Fibroblast of skin of scalp (primary cell): ENCODE measurements around the gene CLGN. TPM values are rescaled to one million over a fixed set of nuclear protein-coding genes. Genes with fewer than 3 reads are reported as not detected.
"Not testable (repeated sequence)": the region's sequence is repeated elsewhere in the genome, so short reads cannot be mapped to it uniquely, and the experiment has no call there.

ENCODE experiments used
- DNase-seq: peaks from one replicate; pipeline ENCODE4 v3.0.0-alpha.2; 2013
- polyA plus RNA-seq, 2 experiments: library from polyadenylated mRNA; unstranded; fragments of 120-200 nt; gene quantifications; one replicate each; pipeline ENCODE4 v1.2.1, GENCODE V29; 2013; ENCODE audit not compliant: insufficient read length in 2 of 2

The CLGN gene, protein sequence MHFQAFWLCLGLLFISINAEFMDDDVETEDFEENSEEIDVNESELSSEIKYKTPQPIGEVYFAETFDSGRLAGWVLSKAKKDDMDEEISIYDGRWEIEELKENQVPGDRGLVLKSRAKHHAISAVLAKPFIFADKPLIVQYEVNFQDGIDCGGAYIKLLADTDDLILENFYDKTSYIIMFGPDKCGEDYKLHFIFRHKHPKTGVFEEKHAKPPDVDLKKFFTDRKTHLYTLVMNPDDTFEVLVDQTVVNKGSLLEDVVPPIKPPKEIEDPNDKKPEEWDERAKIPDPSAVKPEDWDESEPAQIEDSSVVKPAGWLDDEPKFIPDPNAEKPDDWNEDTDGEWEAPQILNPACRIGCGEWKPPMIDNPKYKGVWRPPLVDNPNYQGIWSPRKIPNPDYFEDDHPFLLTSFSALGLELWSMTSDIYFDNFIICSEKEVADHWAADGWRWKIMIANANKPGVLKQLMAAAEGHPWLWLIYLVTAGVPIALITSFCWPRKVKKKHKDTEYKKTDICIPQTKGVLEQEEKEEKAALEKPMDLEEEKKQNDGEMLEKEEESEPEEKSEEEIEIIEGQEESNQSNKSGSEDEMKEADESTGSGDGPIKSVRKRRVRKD
- polyA plus RNA-seq (2013, experiment 1 of 2; ENCODE audit: insufficient read length): 0.39 TPM
- 0.44 TPM for polyA plus RNA-seq (2013, experiment 2 of 2; ENCODE audit: insufficient read length)

DNA sequence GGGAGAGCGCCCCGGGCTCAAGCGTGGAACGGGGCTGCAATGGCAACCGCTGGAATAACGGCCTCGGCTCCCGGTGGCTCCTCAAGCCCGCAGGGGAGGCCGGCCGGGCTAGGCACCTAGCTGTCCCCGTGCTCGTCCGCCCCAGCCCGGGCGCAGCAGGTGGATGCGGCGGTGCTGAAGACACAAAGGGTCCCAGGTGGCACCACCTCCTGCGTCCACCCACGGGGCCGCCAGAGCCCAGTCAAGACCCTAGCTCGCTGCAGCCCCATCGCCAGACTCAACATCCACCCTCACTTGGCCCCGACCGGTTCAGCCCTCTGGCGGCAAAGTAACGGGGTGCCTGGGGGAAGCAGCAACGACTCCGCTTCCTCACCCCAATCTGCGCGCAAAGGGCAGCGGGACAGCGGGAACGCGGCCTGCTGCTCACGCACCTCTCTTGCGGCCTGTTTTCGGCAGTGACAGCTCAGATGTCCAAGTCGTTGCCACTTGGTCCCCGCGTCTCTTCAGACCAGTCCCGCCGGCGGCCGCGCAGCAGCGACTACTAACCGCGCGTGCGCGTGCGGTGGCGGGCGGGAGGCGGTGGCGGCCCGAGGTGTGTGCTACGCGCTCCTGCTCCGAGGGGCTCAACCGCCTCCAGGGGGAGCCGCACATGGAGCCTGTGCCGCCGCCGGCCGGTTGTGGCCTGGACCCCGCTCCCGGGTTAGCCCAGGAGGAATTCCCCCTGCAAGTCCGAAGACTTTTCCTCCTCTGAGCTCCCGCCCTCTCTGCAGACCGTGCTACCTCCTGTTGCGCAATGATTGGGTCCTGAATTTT is at the start of gene CLGN:
Gene CLGN, minus strand, starts transcription at position 543 of the 813 bp plus-strand sequence. CDS start 14,570 bp downstream, outside the sequence.
- DNase-seq: peak; percentile 56

DNA sequence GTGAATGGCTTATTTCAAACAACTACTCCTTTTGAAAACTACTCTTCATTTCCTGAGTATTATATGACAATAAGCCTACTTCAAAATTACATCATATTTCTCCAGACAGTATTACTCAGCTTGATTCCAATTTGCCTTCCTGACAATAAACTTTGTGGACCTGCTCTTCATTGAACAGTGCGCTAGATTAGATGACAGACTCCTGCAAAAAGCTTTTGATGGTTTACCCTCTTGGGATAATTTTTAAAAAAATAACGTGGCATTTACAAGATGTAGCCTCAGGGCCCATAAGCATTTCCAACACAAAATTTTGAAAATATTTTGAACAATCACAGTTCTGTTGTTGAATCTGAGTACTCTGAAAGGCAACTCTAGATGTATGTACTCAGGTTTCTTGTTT is 44.7 kb upstream of the CLGN start:
- no peak for DNase-seq

DNA sequence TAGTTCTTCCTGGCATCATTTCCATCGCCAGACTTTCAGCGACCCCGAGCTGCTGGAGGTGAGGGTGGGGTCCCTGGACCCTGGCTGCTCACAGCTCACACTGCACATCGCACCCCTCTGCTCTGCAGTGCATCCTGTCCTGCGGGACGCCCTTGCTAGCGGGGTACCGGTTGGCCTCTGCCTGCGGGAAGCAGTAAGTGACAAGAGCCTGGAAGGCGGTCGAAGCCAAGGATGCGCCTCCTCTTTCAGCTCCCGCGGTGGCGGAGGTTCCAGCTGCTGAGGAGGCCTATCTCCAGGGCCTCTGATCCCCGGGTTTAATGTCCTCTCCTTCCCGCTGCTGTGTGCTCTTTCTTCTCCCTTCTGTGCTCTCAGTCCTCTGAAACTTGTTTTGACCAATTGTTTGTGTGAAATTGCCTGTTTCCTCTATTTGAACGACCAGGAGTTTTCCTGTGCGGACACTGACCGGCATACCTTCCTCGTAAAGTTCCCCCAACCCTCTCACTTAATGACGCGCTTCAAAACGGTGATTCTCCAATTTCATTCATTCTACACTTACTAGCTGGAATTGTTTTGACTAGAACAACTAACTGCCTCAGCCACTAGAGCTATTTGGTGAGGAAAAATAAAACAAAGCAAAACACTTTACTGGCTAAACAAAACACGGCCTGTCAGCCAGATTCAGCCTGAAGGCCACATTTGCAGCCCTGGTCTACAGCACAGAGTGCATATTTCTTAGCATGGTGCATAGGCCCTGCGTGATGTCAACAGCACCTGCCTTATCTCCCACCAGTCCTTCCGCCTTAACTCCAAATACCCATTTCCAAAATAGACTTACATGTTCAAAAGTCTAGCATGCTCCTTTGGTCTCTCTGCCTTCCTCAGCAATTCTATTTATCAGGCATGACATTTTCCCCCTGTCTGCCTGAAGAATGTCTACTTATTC is 42.6 kb upstream of the CLGN start:
- no peak for DNase-seq

DNA sequence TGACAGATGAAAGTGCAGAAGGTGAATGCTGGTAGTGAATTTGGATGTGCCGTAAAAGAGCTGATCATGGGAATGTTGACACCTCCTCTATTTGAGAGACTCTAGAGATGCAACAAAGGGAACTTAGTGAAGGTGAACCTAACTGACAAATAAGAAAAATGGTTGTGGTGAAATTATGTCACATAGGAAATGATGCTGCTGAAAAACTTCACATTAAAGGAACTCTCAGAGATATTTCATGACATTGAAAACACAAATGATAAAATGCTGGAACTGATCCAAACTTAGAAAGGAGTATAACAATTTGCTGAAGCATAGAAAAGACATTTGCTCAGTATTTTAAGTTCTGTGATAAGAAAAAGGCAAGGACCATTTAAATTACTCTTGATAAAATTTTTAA is 38.7 kb upstream of the CLGN start:
- DNase-seq: no peak

DNA sequence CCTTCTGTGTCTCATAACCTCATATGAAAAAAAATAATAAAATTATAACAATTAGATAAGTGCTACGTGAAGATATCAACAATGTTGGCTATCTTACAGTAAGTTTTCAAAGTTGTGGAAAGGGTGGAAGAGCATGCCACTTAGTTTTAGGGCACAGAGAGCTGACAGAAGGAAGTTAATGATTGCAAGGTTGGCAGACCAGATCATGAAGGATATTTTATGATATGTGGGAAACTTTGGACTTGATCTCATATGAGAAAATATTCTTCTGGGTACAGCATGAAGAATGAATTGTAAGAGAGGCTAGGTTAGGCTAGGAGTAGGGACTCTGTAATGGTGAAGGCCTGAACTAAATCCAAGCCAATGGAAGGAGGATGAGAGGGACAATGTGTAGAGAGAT is 36.2 kb upstream of the CLGN start:
- DNase-seq: no peak

DNA sequence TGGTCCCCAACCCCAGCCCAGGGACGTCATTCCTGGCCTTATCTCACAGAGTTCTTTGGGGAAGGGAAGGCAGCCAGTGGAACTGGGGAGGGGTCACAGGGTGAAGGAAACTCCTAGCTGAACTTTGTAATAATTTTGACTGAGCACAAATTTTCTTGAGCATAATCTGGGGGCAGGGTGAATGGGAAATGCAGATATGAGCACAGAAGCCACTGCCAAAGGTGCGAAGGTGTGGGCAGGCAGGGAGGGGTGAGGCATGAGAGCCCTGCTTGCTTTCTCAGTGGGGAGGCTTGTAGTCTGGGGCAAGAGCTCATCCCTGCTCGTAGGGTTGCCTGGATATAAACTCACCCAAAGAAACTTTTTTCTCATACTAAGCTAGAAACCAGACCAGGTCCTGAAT is 35.7 kb upstream of the CLGN start:
- DNase-seq: no peak

DNA sequence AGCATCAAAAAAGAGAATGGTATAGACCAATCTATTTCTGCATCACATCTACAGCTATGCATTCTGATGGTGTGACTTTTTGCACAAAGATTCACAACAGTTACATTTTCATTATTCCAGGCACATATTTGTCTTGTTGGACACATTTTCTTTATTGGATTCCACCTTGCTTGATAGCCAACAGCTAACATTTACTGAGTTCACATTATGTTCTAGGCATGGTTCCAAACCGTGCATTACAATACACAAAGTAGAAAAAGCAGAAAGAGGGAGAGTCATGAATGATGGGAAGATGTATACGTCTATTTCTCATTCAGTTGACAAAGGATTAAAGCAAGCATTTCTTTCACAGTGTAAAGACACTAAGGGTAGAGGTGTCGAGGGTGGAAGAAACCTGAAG is 22.9 kb upstream of the CLGN start:
- DNase-seq: no peak

DNA sequence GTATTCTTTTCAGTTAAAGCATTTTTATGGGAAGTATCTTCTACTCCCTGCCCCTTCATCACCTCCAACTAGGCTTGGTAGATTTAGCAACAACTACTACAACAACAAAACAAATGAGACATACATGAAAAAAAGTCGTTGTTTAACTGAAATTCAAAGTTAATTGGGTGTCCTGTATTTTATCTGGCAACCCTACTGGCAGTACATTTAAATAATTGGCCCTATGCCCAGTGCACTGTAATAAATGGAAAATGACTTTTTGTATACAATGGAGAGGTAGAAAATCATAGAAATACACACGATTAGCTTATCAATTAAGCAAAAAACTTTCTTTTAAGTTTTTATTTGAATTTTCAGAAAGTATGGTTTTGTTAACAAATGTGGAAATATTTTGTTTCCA is 21.4 kb upstream of the CLGN start:
- no peak for DNase-seq

DNA sequence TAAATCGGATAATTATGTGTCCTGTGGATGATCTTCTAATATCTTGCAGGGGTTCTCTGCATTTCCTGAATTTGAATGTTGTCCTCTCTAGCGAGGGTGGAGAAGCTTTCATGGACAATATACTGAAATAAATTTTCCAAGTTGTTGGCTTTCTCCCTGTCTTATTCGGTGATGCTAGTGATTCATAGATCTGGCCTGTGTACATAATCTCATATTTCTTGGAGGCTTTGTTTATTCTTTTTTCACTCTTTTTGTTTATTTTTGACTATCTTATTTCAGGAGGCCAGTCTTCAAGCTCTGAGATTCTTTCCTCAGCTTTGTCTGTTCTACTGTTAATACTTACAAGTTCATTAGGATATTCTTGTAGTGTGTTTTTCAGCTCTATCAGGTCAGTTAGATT is 20.7 kb upstream of the CLGN start:
- DNase-seq: no peak

DNA sequence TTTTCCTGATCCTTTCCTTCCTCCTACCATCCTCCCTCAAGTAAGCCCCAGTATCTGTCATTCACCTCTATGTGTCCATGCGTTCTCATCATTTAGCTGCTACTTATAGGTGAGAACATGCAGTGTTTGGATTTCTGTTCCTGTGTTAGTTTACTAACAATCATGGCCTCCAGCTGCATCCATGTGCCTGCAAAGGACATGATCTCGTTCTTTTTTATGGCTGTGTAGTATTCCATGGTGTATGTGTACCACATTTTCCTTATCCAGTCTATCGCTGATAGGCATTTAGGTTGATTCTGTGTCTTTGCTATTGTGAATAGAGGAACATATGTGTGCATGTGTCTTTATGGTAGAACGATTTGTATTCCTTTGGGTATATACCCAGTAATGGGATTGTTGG is 16.9 kb upstream of the CLGN start:
- not testable (repeated sequence) for DNase-seq

DNA sequence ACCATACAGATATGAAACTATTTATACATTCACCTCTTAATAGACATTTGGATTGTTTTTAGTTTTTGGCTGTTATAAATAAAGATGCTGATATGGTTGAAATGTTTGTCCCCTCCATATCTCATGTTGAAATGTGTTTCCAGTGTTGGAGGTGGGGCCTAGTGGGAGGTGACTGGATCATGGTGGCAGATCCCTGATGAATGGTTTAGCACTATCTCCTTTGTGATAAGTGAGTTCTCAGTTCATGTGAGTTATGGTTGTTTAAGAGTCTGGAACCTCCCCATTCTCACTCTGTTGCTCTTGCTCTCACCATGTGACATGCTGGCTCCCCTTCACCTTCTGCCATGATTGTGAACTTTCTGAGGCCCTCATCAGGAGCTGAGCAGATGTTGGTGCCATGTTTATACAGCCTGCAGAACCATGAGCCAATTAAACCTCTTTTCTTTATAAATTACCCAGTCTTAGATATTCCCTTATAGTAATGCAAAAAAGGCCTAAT is 12.2 kb upstream of the CLGN start:
- DNase-seq: no peak

DNA sequence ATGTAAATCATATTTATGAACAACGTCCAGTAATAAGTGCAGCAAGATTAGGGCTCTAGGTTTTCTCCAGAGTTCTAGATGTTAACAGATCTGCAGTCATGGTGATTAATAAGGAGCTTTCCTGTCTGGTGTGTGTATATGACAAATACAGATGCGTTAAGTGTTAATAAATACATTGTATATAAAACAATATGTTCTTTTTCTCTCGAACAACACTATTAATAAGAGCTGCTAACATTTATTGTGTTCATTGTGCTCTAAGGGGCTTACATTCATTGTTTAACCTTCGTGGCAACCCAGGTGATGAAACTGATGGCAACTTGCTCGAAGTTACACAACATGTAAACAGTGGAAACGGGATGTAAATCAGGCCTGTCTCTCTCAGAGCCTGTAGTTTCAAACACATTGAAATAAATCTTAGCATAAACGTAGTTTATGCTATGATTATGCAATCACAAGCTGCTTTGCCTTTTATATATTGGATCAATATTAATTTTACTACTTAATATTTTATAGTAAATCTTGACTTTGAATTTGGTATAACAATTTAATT is 547 bp upstream of the CLGN start:
- no peak for DNase-seq

DNA sequence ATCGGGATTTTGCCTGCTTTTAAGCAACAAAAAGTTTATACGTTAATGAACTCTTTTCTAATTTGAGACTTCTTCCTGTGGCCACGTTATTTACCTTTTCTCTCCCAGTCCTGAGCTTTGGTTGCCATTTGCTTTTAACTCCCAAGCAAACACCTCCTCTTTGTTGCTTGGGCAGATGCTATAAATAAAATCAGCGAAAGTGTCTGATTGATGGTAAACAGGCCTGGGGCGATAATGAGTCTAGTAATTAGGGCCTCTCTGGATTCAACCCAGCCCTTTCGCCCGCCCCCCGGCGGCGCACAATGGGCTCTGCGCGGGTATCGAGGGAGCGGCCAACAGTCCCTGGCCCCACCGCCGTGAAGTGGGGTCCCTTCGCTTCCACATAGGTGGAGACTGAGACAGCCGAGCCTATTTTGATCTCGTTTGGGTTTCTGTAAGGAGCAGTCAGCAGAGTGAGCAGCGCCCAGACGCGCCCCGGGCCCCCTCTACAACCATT is 790 bp downstream of the CLGN start:
- DNase-seq: no peak

DNA sequence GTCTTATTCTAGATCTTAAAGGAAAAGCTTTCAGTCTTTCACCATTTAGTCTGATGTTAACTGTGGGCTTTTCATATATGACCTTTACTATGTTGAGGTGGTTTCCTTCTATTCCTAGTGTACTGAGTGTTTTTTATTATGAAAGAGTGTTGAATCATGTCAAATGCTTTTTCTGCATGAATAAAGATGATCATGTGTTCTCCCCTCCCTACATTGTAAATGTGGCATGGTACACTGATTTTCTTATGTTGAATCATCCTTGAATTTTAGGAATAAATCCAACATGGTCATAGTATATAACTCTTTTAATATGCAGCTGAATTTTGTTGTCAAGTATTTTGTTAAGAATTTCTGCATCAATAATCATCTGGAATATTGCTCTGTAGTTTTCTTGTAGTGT is 4.3 kb downstream of the CLGN start:
- DNase-seq: peak; percentile 2

DNA sequence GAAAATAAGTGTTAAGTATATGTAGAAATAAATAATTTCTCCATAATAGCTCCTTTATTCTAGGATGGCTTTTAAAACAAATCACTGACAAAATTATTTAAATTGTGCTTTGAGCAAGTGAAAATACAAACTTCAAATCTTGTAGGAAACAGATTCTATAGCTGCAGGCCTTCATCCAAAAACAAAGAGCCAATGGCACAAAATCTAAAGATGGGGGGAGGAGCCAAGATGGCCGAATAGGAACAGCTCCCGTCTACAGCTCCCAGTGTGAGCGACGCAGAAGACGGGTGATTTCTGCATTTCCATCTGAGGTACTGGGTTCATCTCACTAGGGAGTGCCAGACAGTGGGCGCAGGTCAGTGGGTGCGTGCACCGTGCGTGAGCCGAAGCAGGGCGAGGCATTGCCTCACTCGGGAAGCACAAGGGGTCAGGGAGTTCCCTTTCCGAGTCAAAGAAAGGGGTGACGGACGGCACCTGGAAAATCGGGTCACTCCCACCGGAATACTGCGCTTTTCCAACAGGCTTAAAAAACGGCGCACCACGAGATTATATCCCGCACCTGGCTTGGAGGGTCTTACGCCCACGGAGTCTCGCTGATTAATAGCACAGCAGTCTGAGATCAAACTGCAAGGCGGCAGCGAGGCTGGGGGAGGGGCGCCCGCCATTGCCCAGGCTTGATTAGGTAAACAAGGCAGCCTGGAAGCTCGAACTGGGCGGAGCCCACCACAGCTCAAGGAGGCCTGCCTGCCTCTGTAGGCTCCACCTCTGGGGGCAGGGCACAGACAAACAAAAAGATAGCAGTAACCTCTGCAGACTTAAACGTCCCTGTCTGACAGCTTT is 14.1 kb downstream of the CLGN start:
- not testable (repeated sequence) for DNase-seq

DNA sequence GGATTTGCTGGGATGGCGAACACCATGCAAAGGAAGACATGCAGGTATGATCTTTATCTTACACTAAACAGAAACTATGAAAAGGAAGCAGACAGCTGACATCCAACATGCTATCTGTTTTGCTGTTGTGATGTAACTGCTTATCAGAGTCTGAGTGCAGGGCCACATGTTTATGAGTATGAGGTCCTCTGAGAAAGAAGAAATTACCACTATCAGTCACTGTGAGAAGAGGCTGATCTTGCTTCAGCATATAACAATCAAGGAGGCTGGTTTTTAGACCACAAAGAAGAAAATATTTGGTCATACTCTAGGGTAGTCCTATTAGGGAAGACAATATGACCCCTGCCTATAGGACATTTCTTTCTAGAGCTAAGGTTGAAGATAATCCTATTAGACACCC is 18.5 kb downstream of the CLGN start:
- DNase-seq: no peak

DNA sequence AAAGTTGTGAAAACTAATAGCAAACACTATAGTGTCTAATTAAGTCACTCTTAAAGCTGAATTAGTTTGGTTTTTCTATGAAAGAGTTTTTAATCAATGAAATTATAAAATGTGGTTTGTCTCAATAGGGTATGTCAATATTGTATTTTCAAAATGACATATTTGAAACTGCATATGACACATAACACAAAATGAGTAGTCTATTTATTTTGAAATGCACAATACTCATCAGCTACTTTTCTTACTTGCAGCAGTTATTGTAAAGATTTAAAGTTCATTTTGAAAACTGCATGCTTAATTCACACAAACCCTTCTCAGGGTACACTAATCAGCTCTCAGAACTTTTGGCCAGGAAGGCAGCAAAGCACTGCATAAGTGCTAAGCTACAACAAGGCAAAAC is 21.2 kb downstream of the CLGN start:
- no peak for DNase-seq

DNA sequence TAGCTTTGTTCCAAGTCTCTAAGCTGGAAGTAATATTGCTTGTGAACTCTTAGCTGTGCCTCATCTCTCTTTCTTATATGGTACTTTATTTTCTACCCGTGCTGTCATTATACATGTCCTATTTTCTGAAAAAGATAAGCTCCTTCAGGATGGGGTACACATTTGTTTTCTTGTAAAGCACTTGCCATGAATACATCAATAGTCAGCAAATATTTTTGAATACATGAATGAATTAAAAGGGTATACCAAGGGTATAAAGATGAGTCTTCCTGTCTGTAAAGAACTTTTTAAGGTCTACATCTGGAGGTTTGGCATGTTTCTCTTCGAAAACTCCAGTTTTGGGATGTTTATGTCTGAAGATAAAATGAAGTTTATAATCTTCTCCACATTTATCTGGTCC is 27.3 kb downstream of the CLGN start:
- DNase-seq: no peak

DNA sequence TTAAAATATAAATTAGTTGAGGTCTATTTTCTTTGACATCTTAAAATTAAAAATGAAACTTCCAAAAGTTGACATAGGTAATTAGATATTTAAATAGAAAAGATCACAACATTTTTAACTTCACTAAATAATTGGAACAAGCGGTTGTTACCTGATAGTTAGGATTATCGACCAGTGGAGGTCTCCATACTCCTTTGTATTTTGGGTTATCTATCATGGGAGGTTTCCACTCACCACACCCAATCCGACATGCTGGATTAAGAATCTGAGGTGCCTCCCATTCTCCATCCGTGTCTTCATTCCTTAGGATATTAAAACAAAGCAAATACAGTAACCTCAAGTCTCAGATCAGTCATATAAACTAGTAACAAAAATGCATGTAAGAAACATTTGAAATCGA is 31.8 kb downstream of the CLGN start:
- DNase-seq: no peak

DNA sequence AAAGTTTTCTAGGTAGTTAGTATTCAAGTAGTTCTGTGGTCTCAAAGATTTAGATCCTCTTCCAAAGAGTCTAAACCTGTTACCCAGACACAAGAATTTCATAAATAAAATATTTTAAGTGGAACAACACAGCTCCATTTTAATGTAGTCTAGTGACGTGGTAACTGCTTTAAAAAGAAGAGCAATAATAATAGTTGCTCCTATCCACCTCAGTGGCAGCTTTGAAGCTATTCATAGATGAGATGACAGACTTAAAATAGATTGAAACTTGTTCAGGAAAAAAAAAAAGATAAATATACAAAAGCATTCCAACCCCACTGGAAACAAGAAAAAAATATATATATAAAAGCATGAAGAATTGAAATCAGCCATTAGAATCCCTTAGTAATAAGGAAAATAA is 39.4 kb downstream of the CLGN start:
- no peak for DNase-seq

DNA sequence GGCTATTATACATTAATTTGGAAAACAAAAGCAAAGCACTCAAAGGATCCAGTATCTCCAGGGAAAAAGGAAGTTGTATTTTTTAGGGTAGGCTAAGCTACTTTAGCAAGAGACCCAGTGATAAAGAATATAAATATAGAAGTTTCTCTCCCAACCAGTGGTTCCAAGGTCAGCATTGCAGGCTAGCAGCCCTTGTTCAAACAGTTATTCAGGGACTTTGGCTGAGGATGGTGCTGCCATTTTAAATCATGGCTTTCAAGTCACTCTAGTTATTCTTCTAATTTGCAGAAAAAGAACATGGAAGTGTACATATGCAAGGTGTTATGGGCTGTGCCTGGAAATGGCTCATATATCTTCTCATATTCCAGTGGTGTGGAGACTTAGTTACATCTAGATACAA is 44.7 kb downstream of the CLGN start:
- no peak for DNase-seq
